ENCODE data around the gene RNF113B.

The RNF113B gene

GRCh38 chr13:98150832-98151479 is 26.1 kb downstream of the RNF113B start:
- H3K4me3 ChIP-seq = no peak overlapping the region
- no peak for DNase-seq (ENCODE audit: low spot score)
- no peak overlapping the region for H3K27ac ChIP-seq
- no peak for TF ChIP-seq CTCF (IDR thresholded peaks at IDR 0.05)

- no peak for TF ChIP-seq CTCF (IDR thresholded peaks at IDR 0.05)
- Histone ChIP-seq H3K27ac (no peak overlapping the region), H3K4me3 (no peak overlapping the region)
- DNase-seq (ENCODE audit: low spot score) = no peak
Observed at GRCh38 chr13:98147521-98147920, 29.5 kb downstream of the RNF113B start.

GRCh38 chr13:98144801-98145350 is 32.2 kb downstream of the RNF113B start:
- no peak for TF ChIP-seq CTCF (IDR thresholded peaks at IDR 0.05)
- Histone ChIP-seq H3K27ac (no peak overlapping the region), H3K4me3 (peak overlapping the region; percentile 96)
- no peak for DNase-seq (ENCODE audit: low spot score)

GRCh38 chr13:98144027-98144741 is 32.9 kb downstream of the RNF113B start:
- peak overlapping the region; percentile 28 to 39 for H3K27ac ChIP-seq
- TF ChIP-seq CTCF (IDR thresholded peaks at IDR 0.05) = no peak
- DNase-seq (ENCODE audit: low spot score) = no peak

GRCh38 chr13:98143601-98144026 is 33.5 kb downstream of the RNF113B start:
- peak overlapping the region; percentile 28 to 83 for H3K27ac ChIP-seq
- TF ChIP-seq CTCF (IDR thresholded peaks at IDR 0.05) = no peak
- no peak for DNase-seq (ENCODE audit: low spot score)
- H3K4me3 ChIP-seq = peak overlapping the region; percentile 96

More at GRCh38 chr13:98144027-98144741, 32.9 kb downstream of the RNF113B start:
- peak overlapping the region; percentile 96 for H3K4me3 ChIP-seq

GRCh38 chr13:98143157-98143553 is 33.9 kb downstream of the RNF113B start:
- no peak for DNase-seq (ENCODE audit: low spot score)
- Histone ChIP-seq H3K27ac (peak overlapping the region; percentile 28 to 83), H3K4me3 (peak overlapping the region; percentile 96)
- TF ChIP-seq CTCF (IDR thresholded peaks at IDR 0.05) = no peak
